GM21526 (cell line): Measurements from ENCODE around the gene TSPAN31.
"Not testable (repeated sequence)": the region's sequence is repeated elsewhere in the genome, so short reads cannot be mapped to it uniquely, and the experiment has no call there.

Experiments used
- ATAC-seq: cut with Tn5 transposase; IDR thresholded peaks from one replicate; pipeline ENCODE4 v1.9.1; 2021; ENCODE audit warnings: moderate library complexity; ENCODE audit not compliant: unreplicated experiment, low FRiP score

TSPAN31 gene

GRCh38 chr12:57721846-57722608 is 22.8 kb upstream of the TSPAN31 start:
- not testable (repeated sequence) for ATAC-seq

- ATAC-seq = no peak
Observed at GRCh38 chr12:57722716-57723629, 21.9 kb upstream of the TSPAN31 start.

GRCh38 chr12:57723630-57723962 is 21.2 kb upstream of the TSPAN31 start:
- no peak for ATAC-seq

- ATAC-seq = no peak
Observed at GRCh38 chr12:57724003-57724935, 20.6 kb upstream of the TSPAN31 start.

- no peak for ATAC-seq
Observed at GRCh38 chr12:57724936-57725740, 19.7 kb upstream of the TSPAN31 start.

- ATAC-seq = no peak
Observed at GRCh38 chr12:57725851-57726150, 19.0 kb upstream of the TSPAN31 start.

- no peak for ATAC-seq
Observed at GRCh38 chr12:57726151-57726883, 18.5 kb upstream of the TSPAN31 start.

GRCh38 chr12:57726884-57727757 is 17.7 kb upstream of the TSPAN31 start:
- ATAC-seq = no peak

- ATAC-seq = no peak
Observed at GRCh38 chr12:57727758-57728395, 17.0 kb upstream of the TSPAN31 start.

- ATAC-seq = no peak
Observed at GRCh38 chr12:57729321-57729844, 15.5 kb upstream of the TSPAN31 start.

GRCh38 chr12:57730336-57731067 is 14.3 kb upstream of the TSPAN31 start:
- ATAC-seq = no peak

GRCh38 chr12:57731411-57732080 is 13.3 kb upstream of the TSPAN31 start:
- ATAC-seq = no peak

- no peak for ATAC-seq
Observed at GRCh38 chr12:57732270-57732669, 12.6 kb upstream of the TSPAN31 start.

- no peak for ATAC-seq
Observed at GRCh38 chr12:57732726-57733593, 11.9 kb upstream of the TSPAN31 start.

GRCh38 chr12:57733928-57734327 is 10.9 kb upstream of the TSPAN31 start:
- ATAC-seq = no peak

GRCh38 chr12:57734591-57734990 is 10.2 kb upstream of the TSPAN31 start:
- no peak for ATAC-seq
